Measurements from ENCODE around the gene CPXM2. TPM values are rescaled to one million over a fixed set of nuclear protein-coding genes. Genes with fewer than 3 reads are reported as not detected.

Gene CPXM2
- total RNA-seq, 6 donors from 2014 or later: 0.61 to 10.2 (median 3.1) TPM

GRCh38 chr10:123792248-123792978 is 99.2 kb downstream of the CPXM2 start:
- Histone ChIP-seq H3K27ac (no peak overlapping the region), H3K4me1 (no peaks in the 10 kb centered on the region), H3K36me3 (no peaks in the 10 kb centered on the region), H3K4me3 (no peak overlapping the region), H3K27me3 (no peaks in the 10 kb centered on the region), H3K9me3 (no peaks in the 10 kb centered on the region)
- TF ChIP-seq, protein P1, sequence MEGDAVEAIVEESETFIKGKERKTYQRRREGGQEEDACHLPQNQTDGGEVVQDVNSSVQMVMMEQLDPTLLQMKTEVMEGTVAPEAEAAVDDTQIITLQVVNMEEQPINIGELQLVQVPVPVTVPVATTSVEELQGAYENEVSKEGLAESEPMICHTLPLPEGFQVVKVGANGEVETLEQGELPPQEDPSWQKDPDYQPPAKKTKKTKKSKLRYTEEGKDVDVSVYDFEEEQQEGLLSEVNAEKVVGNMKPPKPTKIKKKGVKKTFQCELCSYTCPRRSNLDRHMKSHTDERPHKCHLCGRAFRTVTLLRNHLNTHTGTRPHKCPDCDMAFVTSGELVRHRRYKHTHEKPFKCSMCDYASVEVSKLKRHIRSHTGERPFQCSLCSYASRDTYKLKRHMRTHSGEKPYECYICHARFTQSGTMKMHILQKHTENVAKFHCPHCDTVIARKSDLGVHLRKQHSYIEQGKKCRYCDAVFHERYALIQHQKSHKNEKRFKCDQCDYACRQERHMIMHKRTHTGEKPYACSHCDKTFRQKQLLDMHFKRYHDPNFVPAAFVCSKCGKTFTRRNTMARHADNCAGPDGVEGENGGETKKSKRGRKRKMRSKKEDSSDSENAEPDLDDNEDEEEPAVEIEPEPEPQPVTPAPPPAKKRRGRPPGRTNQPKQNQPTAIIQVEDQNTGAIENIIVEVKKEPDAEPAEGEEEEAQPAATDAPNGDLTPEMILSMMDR (IDR thresholded peaks at IDR 0.05): no peak
- TF ChIP-seq POLR2AphosphoS5 (IDR thresholded peaks at IDR 0.05): no peak
- no peak for DNase-seq
- no peak for ATAC-seq (ENCODE audit: low FRiP score in 2 of 2)
- WGBS, 2 donors: 74 to 79% methylated on average over 10 to 11 of the region's 11 CpGs

- 87 to 92% methylated on average over 13 of the region's 13 CpGs for WGBS, 2 donors
- no peak overlapping the region for H3K4me3 ChIP-seq
- no peak for TF ChIP-seq POLR2A (IDR thresholded peaks at IDR 0.05)
- TF ChIP-seq POLR2AphosphoS5 (IDR thresholded peaks at IDR 0.05): no peak
- H3K4me1 ChIP-seq: no peaks in the 10 kb centered on the region
- no peaks in the 10 kb centered on the region for H3K36me3 ChIP-seq
- ATAC-seq (ENCODE audit: low FRiP score in 2 of 2) (no peak), DNase-seq (no peak)
- no peaks in the 10 kb centered on the region for H3K27me3 ChIP-seq
- no peaks in the 10 kb centered on the region for H3K9me3 ChIP-seq
- H3K27ac ChIP-seq: no peak overlapping the region
Observed at GRCh38 chr10:123790132-123790885, 101.3 kb downstream of the CPXM2 start.

- Histone ChIP-seq H3K36me3 (no peaks in the 10 kb centered on the region), H3K27me3 (no peaks in the 10 kb centered on the region), H3K27ac (no peak overlapping the region), H3K4me3 (no peak overlapping the region), H3K4me1 (no peaks in the 10 kb centered on the region), H3K9me3 (no peaks in the 10 kb centered on the region)
- DNase-seq: no peak
- ATAC-seq (ENCODE audit: low FRiP score in 2 of 2): no peak
- TF ChIP-seq, protein P1 (IDR thresholded peaks at IDR 0.05): no peak
- TF ChIP-seq POLR2AphosphoS5 (IDR thresholded peaks at IDR 0.05): no peak
- no peak for TF ChIP-seq EP300 (IDR thresholded peaks at IDR 0.05)
- no peak for TF ChIP-seq POLR2A (IDR thresholded peaks at IDR 0.05)
- 78% methylated on average over 5 of the region's 5 CpGs; no CpG with 5 or more reads in 1 of the 2 donors for WGBS, 2 donors
Observed at GRCh38 chr10:123788981-123789380, 102.6 kb downstream of the CPXM2 start.

DNA sequence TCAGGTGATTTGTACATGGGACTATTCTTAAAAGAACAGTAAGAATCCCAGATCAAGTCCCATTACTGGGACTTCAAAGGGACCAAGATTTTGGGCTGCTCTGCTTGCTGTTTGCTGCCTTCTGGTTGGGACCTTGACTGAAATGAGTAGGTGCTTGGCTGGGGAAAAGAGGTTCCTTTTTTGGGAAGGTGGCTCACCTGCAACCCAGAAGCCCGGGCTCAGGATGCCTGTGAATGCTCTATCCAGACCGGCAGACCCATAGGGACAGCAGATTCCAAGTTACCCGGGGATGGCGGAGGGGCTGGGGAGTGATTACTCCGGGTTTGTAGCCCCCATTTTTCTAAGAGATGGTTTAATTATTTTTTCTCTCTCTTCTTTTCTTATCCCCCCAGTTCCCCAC is 104.0 kb downstream of the CPXM2 start:
- ATAC-seq (ENCODE audit: low FRiP score in 2 of 2) (no peak), DNase-seq (no peak)
- Histone ChIP-seq H3K4me1 (no peaks in the 10 kb centered on the region), H3K27me3 (no peaks in the 10 kb centered on the region), H3K27ac (no peak overlapping the region), H3K36me3 (no peaks in the 10 kb centered on the region), H3K4me3 (no peak overlapping the region), H3K9me3 (no peaks in the 10 kb centered on the region)
- 79 to 80% methylated on average over 5 of the region's 5 CpGs for WGBS, 2 donors
- TF ChIP-seq POLR2A (IDR thresholded peaks at IDR 0.05) (no peak), EP300 (IDR thresholded peaks at IDR 0.05) (no peak), POLR2AphosphoS5 (IDR thresholded peaks at IDR 0.05) (no peak)
- TF ChIP-seq, protein P1 (IDR thresholded peaks at IDR 0.05): no peak

DNA sequence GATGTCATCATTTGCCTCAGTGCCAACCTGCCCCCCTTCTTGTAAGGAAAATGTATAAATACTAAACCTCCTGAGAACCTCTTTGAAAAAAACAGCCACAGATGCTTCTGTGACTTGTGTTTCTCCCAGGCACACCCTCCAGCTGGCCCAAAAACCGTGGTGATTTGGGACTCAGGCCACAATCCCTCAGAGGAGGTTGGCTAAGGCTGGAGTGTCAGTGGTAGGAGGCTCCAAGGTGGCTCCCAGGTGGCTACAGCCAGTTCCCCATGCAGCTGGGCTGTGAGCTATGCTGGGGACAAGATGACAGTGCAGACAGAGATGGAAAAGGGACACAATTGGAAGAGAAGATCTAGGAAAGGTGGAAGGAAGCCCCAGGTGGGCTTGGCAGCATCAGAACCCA is 104.7 kb downstream of the CPXM2 start:
- H3K4me1 ChIP-seq: no peaks in the 10 kb centered on the region
- no peaks in the 10 kb centered on the region for H3K27me3 ChIP-seq
- ATAC-seq (ENCODE audit: low FRiP score in 2 of 2) (no peak), DNase-seq (no peak)
- TF ChIP-seq, protein P1 (IDR thresholded peaks at IDR 0.05): no peak
- TF ChIP-seq EP300 (IDR thresholded peaks at IDR 0.05) (no peak), POLR2AphosphoS5 (IDR thresholded peaks at IDR 0.05) (no peak), POLR2A (IDR thresholded peaks at IDR 0.05) (no peak)
- no peaks in the 10 kb centered on the region for H3K9me3 ChIP-seq
- no peak overlapping the region for H3K4me3 ChIP-seq
- WGBS, 2 donors: 36% methylated on average over 1 of the region's 1 CpG
- no peaks in the 10 kb centered on the region for H3K36me3 ChIP-seq
- H3K27ac ChIP-seq: no peak overlapping the region
